Stimulated activated CD8-positive, alpha-beta memory T cell treated with anti-CD3 and anti-CD28 coated beads, Interleukin-15, amount 100 ng/mL, for 48 hours (primary cell): ENCODE results near the gene UCP2.
A peak's percentile ranks its signal among the peaks of the same experiment; 100 is the strongest.

Source experiments
- DNase-seq, 2 donors: peaks; one replicate each; pipeline ENCODE4 v3.0.0-alpha.2; 2020; ENCODE audit warnings: low read depth in 2 of 2

The UCP2 gene, protein sequence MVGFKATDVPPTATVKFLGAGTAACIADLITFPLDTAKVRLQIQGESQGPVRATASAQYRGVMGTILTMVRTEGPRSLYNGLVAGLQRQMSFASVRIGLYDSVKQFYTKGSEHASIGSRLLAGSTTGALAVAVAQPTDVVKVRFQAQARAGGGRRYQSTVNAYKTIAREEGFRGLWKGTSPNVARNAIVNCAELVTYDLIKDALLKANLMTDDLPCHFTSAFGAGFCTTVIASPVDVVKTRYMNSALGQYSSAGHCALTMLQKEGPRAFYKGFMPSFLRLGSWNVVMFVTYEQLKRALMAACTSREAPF

DNA sequence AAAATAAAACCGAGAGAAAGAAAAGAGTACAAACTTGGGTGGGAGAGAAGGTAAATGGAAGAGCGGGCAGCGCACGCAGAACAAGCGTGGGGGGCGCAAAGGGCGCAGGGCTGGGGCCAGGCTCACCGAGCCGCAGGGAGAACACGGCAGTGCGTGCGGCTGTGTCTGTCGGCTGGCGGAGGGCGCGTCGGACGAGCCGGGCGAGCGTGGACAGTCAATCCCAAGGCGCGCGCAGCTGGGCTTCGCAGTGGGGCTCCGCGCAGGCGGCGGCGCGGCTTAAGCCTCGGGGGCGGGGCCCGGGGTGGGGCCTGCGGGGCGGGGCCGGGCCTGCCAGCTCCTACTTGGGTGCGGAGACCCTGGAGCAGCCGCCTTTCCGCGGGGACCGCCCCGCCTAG, at the start of gene UCP2:
UCP2 (minus strand) TSS at position 249 of the 395 bp plus-strand sequence. CDS start 4,465 bp downstream, outside the sequence.
- peak; percentile 88 to 89 for DNase-seq

DNA sequence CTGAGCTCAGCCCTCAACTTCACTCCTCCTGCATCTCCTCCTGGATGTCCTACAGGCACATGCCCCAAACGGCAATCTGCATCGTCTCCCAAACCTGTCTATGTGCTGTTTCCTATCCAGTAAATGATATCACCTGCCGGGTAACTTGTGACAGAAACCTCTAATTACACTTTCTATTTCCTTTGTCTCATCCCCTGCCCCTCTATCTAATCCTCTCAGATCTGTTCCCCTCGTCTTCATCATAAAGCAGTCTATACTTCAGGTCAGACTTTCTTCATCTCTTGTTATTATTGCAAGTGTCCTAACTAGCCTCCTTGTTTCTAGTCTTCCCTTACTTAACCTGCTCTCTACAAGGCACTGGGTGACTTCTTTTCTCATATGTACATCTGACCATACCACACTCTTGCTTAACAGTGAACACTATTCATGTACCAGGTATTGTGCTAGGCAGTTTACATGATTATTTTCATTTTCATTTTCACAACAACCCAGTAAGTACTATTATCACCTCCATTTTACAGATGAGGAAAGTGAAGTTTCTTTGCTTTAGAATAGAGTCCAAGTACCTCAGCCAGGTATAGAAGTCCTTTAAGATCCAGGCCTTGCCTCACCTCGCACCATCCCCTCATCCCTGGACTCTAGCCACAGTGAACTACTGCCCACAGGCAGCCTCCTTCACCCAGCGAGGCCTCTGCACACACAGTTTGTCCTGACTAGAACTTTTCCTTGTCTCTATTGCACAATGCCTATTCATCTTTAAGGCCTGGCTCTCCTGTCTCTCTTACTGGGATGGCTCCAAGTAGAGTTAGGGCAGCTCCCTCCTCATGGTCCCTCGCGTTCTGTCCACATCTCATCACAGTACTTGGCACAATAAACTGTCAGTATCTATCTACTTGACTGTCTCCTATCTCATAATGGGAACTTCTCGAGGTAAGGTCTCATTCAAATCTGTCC, 48.4 kb upstream of the UCP2 start:
- DNase-seq: no peak

DNA sequence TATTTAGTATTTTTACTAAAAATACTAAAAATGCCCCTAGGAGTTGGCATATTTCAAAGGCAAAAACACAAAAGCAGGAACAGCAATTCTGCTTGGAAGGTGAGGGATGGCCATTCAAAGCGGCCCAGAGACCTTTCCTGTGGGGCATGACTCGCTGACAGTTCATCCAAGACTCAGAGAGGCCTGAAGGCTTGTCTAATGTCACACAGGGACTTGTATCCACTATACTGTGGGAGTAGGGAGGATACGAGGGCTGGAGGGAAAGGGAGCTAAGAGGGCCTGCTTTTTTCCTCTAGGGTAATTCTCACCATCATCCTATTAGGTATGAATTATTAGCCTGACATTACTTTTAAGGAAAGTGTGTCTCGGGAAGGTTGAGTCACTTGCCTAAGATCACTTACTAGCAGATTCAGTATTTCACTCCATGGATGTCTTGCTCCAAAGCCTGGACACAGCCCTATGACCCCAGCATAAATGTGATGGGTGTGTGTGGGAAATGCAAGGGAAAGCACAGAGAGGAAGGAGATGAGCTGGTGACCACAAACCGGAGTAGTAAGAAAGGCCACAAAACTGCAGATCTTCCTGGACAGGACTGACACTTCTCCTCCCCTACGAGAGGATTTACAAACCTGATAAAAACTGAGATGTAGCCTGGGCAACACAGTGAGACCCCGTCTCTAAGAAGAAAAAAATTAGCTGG, 43.0 kb upstream of the UCP2 start:
- DNase-seq: no peak

DNA sequence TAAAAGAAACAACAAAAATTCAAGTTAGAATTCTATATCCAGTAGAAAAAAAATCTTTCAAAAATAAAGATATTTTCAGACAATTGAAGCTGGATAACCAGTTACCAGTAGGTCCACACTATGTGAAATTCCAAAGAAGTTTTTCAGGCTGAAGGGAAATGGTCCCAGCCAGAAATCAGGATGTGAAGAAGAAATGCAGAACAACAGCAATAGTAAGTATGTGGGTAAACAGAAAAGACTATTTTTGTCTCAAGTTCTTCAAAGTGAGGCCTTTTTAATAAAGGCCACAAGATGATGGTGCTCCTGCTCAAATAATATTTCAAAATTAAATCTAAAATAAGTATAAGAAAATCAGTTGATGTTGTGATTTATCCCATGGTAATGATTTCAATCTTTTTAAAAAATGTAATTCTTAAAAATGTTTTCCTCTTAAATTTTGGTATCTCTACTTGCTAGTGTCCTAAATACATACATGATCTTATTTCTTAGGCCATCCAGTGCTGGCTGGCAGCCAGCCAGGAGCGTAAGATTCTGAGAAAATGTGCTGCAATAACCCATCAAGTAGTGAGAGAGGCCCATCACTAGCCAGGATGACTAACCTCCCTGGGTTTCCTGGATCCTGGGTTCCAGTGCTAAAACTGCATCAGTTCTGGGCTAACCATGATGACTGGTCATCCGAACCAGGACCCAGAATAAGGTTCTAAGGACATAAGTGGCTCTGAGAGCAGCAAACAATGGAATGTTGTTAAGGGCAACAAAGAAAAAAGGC, 41.8 kb upstream of the UCP2 start:
- DNase-seq: peak; percentile 62 to 63

DNA sequence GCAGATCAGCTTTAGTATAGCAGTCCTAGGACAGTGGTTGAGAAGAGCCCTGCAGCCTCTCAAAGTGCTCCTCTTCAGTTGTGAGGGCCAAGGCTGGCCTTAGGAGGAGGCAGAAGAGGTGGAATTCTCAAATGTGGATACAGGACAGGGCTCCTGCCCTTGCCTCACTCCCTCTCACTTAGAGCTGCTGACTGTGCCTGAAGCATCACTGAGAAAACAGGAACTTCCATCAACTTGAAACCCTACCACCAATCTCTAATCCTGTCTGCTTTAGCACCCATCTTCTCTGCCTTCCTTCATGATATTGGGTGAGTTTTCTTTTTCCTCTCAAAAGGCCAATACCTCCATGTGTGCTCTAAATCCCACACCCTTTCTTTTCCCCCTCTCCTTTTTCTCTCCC, 40.6 kb upstream of the UCP2 start:
- no peak for DNase-seq

DNA sequence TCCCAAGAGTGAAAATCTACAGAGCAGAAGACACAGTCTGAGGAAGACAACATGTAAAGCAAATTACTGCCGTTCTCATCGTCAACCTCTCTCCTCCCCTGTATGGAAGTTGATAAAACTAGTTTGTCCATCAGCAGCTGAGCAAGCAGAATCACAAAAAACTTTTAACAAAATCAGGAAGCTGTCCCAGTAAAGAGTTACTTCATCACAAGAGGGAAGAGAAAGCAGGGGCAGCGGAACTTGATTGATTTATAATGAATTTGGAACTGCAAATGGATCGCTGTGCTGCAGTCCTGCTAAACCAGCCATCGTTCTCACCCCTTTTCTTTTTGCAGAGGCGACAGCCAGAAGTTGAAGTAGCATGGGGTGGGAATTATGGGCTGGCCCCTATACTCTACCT, 39.9 kb upstream of the UCP2 start:
- DNase-seq: no peak

DNA sequence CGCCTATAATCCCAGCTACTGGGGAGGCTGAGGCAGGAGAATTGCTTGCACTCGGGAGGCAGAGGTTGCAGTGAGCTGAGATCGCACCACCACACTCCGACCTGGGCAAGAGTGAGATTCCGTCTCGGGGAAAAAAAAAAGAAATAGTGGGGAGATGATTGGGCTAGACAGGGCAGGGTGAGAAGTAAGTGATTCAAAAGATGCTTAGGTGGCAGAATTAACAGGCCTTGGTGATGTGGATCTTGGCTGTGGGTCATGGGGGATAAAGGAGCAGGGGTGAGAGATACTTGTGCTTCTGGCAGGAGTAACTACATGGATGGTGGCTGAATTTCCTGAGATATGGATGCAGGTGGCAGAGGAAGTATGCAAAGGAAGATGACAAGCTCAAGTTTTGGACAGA, 39.4 kb upstream of the UCP2 start:
- DNase-seq: no peak

DNA sequence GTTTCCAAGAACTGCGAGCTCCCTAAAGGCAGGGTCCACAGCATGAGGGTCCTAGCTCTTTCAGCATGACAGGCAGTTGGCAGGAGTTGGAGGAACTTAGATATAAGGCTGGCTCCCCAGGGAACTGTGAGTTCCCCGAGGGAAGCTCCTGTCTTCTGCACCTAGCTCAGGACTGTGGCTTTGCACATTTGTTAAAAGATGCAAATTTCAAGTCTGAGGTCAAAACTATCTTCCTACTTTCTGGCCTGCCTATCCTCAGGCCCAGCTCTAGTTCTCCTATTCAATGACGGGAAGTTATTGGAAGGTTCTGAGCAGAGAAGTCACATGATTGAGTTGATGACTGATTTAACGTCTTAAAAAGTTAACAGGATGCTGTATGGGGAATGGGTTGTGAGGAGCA, 37.9 kb upstream of the UCP2 start:
- no peak for DNase-seq

DNA sequence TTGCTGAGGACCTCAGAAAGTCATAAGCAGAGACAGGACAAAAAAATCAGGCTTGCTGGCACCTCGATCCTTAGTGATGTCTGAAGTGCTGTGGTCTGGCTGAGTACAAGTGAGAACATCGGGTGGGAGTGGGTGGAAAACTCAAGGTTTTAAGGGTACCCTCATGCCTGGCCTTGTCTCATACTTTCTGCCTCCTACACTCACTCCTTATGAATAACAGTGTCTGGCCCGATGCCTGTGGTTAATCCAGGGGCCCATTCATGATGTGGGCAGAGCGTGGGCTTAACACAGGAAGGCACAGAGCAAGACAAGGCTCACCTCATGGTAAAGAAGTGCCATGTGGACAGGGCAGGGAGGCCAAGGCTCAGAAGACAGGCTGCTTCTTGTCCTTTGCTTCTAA, 37.2 kb upstream of the UCP2 start:
- peak; percentile 76 to 78 for DNase-seq

DNA sequence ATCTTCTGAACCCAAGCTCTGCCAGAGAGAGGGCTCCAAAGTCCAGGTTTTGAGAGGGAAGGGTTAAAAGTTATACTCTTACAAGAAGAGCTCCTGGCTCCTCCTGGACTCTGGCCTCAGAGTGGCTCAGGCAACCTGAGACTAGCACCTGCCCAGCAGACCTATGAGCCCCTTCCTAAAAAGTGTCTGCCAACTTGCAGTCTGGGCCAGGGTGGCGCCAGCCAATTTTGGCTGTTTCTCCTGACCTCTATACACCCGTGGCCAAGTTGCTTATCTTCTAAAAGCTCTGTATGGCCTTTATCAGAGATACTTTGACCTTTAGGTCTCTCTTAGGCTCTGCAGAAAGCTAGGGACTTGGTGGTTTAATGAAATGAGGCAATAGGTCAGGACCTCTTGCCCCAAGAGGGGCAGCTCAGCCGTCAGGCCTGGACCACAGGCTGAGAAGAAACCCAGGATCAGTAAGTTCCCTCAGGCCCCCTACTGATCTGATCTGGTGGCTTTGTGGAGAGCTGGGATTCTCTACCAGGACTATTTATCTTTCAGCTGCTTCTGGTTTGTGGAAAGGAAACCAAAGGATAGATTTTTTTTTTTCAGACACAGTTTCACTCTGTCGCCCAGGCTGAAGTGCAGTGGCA, 36.6 kb upstream of the UCP2 start:
- no peak for DNase-seq

DNA sequence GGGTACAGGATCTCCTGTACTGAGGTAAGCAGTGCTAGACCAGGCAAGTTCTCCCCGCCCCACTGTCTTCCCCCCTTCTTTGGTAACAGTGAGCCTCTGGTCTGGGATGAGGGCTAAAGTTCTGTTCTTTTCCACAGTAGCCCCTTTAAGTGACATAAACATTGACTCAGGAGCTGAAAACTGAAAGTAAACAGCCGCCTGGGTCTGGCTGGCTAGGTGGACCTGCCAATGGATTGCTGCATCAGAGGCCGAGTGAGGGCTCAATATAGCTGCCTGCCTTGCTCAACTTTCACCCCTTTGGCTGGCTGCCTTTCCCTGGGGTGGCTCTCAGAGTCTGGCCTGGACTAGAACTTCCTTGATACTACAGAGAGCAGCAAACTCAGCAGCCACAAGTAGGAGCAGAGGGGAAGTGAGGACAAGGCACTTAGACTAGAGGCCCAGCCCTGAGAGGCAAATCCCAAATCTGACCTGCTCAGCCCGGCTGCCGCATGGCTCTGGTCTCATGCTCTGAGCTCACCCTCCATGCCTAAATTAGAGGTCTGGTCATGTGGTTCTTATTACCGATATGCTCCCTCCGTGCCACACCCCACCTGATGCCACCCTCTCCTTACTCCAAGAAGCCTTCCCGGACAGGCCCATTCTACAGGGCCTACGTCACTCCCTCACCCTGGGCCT, 35.8 kb upstream of the UCP2 start:
- no peak for DNase-seq

DNA sequence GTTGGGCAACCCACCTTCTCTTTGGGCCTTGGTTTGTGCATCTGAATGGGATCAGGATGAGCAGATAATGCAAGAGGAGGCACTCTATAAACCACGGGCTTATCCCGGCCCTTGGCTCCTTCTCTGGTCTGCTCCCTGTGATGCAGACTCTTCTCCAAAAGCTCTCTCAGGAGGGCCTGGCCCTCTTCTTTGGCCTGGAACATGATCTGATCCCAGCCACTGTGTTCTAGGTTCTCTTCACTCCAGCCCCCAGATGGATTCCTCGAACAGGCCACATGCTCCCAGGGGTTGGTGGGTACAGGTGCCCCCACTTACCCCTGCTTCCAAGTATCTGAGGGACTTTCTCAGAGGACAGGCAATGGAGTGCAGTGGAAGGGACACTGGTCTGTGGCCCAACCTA, 35.0 kb upstream of the UCP2 start:
- no peak for DNase-seq

DNA sequence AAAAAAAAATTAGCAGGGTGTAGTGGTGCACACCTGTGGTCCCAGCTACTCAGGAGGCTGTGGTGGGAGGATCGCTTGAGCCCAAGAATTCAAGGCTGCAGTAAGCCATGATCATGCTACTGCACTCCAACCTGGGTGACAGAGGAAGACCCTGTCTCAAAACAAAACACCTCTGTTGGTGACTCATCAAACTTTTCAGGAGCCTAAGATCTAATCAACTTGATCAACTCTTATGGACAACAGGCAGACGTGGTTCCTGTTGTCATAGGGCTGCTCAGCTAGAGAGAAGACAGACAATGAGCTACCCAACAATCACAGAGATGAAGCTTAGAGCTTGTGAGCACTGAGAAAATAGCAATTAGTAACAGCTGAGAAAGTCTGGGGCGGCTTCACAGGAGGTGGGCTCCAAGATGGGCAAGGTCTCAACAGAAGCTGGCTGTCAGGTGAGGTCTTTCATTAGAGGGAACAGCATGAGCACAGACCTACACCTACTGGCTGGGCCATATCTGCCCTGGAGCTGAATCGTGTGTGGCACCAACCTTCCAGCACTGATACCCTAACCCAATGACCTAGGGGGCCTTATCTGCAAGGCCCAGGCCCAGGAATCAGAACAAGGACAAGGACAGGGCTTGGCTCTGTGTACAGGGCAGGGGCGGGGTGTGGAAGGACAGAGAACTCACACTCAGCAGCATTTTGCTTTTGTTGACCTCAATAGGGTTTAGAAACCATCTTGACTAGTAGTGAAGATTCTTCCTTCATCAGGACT, 33.5 kb upstream of the UCP2 start:
- no peak for DNase-seq

DNA sequence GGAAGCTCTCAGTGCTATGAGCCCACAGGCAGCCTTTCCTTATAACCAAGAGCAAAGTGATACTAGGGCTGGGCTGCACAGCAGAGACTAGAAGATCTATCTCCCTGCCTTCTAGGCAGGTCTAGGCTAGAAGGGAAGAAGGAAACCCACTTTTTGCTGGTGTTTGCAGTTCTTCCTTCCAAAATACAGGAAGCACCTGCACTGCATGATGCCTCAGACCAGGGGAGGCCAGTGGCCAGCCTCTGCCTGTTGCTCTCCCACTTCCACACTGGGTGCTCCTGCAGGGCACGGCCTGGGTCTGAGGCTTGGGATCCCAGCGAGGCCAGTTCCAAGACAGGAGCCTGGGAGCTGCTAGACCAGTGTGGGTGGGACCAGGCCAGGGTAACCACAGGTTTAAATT, 32.2 kb upstream of the UCP2 start:
- no peak for DNase-seq

DNA sequence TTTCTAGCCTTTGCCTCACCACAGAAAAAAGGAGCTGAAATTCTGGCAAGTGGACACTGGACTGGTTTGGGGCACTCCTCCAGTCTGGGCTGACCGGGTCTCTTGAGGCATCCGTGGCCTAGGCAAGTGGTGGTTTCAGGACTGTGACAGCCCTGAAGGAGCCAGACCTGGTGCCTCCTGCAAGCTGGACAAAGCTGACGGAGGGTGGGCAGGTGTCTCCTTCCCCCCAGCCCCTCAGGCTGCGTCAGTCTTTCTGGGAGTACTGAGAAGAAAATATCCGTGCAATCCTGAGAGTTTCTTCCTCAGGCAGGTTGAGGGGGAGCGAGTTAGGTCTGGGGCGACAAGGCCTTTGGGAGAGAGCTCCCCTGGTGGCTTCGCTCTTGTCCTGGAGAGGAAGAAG, 30.5 kb upstream of the UCP2 start:
- DNase-seq: no peak

DNA sequence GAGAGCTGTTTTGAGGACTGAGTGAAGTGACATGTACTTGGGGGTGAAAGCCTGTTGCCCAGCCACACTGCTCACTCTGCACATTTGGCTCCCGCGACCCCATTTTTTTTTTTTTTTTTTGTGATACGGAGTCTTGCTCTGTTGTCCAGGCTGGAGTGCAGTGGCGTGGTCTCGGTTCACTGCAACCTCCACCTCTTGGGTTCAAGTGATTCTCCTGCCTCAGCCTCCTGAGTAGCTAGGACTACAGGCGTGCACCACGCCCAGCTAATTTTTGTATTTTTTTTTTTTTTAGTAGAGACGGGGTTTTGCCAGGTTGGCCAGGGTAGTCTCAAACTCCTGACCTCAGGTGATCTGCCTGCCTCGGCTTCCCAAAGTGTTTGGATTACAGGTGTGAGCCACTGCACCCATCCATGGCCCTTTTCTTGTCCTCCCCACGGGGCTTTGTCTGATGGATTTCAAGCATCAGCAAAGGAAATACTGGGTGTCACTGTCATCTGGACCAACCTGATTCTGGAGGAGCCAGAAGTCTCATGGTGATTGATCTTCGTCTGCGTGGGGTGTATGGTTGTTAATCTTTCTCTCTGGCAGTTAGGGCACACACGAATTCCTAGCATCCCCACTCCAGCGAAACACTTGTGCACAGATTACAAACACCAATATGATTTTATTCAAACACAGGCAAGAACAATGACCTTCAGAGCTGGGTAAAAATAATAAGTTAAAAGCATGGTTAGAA, 29.6 kb upstream of the UCP2 start:
- DNase-seq: no peak

DNA sequence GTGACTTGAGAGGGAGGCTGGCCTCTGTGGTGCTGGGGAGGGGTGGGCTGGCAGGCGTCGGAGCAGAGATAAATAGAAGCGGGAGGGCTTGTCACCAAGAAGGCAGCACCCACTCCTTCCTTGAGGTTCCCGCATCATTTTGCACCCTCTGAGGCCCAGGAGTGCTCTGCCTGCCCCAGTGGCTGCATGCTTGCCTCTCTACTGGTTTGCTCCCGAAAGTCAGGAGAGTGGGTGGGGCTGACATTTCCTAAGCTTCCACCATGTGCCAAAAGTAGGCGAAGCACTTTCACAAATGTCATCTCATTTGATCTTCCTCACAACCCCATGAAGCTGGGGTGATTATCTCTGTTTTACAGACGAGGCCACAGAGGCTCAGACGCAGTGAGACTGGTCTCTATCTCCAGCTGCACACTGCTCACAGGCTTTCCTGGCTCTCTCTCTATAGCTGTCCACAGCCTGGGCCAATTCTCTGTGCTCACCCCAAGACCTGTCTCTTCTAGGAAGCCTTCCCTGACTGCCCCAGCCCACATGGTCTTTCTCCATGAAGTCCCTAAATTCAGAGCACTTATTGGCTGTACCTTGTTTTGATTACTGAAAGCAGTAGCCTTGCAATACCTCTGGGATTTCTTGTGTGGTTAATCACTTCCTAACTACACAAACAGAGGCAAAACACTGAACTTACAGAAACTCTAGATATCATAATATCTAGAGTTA, 28.9 kb upstream of the UCP2 start:
- DNase-seq: peak; percentile 60 to 68
